ENCODE data around the gene FRYL. TPM values are rescaled to one million over a fixed set of nuclear protein-coding genes. Genes with fewer than 3 reads are reported as not detected.
A peak's percentile ranks its signal among the peaks of the same experiment; 100 is the strongest.

The FRYL gene
- polyA plus RNA-seq, 1 donor: 45.7 TPM

DNA sequence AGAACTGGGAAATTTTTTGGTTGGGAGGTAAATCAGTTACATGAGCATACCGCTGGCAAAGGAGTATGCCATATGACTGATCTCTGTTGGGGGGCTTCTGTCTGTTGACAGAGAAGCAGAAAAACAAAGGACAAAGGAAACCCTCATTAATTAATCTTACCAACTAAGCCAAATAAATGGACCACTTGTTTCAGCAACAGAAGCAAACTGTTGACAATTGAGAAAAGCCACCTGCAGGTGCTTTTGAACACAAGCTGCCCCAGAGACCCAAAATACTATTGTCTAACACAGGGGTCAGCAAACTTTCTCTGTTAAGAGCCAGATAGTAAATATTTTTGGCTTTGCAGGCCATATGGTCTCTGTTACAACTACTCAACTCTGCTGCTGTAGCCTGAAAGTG, 7.0 kb upstream of the FRYL start:
- no CpG with 5 or more reads among the region's 1 CpG for WGBS (ENCODE audit: insufficient coverage, low lambda C conversion rate)

DNA sequence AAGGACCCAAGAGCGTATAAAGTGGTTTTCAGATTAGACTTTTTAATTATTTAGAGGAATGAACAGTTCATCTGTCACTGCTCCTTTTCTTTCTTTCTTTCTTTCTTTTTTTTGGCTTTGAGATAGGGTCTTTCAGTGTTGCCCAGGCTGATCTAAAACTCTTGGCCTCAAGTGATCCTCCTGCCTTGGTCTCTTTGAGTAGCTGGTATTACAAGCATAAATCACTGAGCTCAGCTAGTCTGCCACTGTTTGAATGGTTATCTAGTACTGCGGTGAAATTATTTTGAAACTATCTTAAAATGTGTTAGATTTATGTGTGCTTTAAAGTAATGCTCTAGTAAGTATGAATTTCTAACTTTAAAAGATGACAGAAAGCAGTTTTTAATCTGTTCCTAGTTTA, 6.5 kb upstream of the FRYL start:
- H3K36me3 ChIP-seq (ENCODE audit: control insufficient read depth, insufficient read depth, low read length): no peaks in the 10 kb centered on the region
- no peak overlapping the region for H3K27ac ChIP-seq (ENCODE audit: low read length)
- no peak for DNase-seq
- H3K4me1 ChIP-seq (ENCODE audit: control insufficient read depth, insufficient read depth, low read length): peaks cover 1% of the 10 kb centered on the region
- no peaks in the 10 kb centered on the region for H3K27me3 ChIP-seq (ENCODE audit: control insufficient read depth, insufficient read depth, low read length)
- no peak overlapping the region for H3K4me3 ChIP-seq (ENCODE audit: low read length)
- no peaks in the 10 kb centered on the region for H3K9me3 ChIP-seq (ENCODE audit: control insufficient read depth, low read depth, low read length)
- WGBS (ENCODE audit: insufficient coverage, low lambda C conversion rate): 100% methylated on average over 1 of the region's 2 CpGs

More for the DNA sequence above, 7.0 kb upstream of the FRYL start:
- no peaks in the 10 kb centered on the region for H3K36me3 ChIP-seq (ENCODE audit: control insufficient read depth, insufficient read depth, low read length)
- no peaks in the 10 kb centered on the region for H3K27me3 ChIP-seq (ENCODE audit: control insufficient read depth, insufficient read depth, low read length)
- H3K27ac ChIP-seq (ENCODE audit: low read length): no peak overlapping the region
- no peaks in the 10 kb centered on the region for H3K4me1 ChIP-seq (ENCODE audit: control insufficient read depth, insufficient read depth, low read length)
- DNase-seq: no peak
- no peak overlapping the region for H3K4me3 ChIP-seq (ENCODE audit: low read length)
- no peaks in the 10 kb centered on the region for H3K9me3 ChIP-seq (ENCODE audit: control insufficient read depth, low read depth, low read length)

- Histone ChIP-seq H3K36me3 (ENCODE audit: control insufficient read depth, insufficient read depth, low read length) (no peaks in the 10 kb centered on the region), H3K9me3 (ENCODE audit: control insufficient read depth, low read depth, low read length) (no peaks in the 10 kb centered on the region), H3K4me3 (ENCODE audit: low read length) (no peak overlapping the region), H3K27me3 (ENCODE audit: control insufficient read depth, insufficient read depth, low read length) (no peaks in the 10 kb centered on the region), H3K4me1 (ENCODE audit: control insufficient read depth, insufficient read depth, low read length) (peaks cover 6% of the 10 kb centered on the region), H3K27ac (ENCODE audit: low read length) (no peak overlapping the region)
- DNase-seq: peak in 1 of 2 donors; percentile 48
These were observed 5.2 kb upstream of the FRYL start for GRCh38 chr4:48785302-48785701.

GRCh38 chr4:48781968-48782367, 1.9 kb upstream of the FRYL start:
- Histone ChIP-seq H3K9me3 (ENCODE audit: control insufficient read depth, low read depth, low read length) (no peaks in the 10 kb centered on the region), H3K36me3 (ENCODE audit: control insufficient read depth, insufficient read depth, low read length) (no peaks in the 10 kb centered on the region), H3K4me1 (ENCODE audit: control insufficient read depth, insufficient read depth, low read length) (peaks cover 11% of the 10 kb centered on the region), H3K27me3 (ENCODE audit: control insufficient read depth, insufficient read depth, low read length) (no peaks in the 10 kb centered on the region), H3K4me3 (ENCODE audit: low read length) (no peak overlapping the region), H3K27ac (ENCODE audit: low read length) (no peak overlapping the region)
- no peak for DNase-seq

- Histone ChIP-seq H3K4me3 (ENCODE audit: low read length) (peak overlapping the region; percentile 62), H3K9me3 (ENCODE audit: control insufficient read depth, low read depth, low read length) (no peaks in the 10 kb centered on the region), H3K27me3 (ENCODE audit: control insufficient read depth, insufficient read depth, low read length) (no peaks in the 10 kb centered on the region), H3K4me1 (ENCODE audit: control insufficient read depth, insufficient read depth, low read length) (peaks cover 11% of the 10 kb centered on the region), H3K27ac (ENCODE audit: low read length) (peak overlapping the region; percentile 89), H3K36me3 (ENCODE audit: control insufficient read depth, insufficient read depth, low read length) (no peaks in the 10 kb centered on the region)
- WGBS (ENCODE audit: insufficient coverage, low lambda C conversion rate): 0% methylated on average over 3 of the region's 10 CpGs
- peak in 1 of 2 donors; percentile 31 for DNase-seq
These were observed 761 bp upstream of the FRYL start for GRCh38 chr4:48780865-48781214.

- Histone ChIP-seq H3K27ac (ENCODE audit: low read length) (peak overlapping the region; percentile 98), H3K27me3 (ENCODE audit: control insufficient read depth, insufficient read depth, low read length) (no peaks in the 10 kb centered on the region), H3K4me1 (ENCODE audit: control insufficient read depth, insufficient read depth, low read length) (peaks cover 11% of the 10 kb centered on the region), H3K36me3 (ENCODE audit: control insufficient read depth, insufficient read depth, low read length) (no peaks in the 10 kb centered on the region), H3K9me3 (ENCODE audit: control insufficient read depth, low read depth, low read length) (no peaks in the 10 kb centered on the region), H3K4me3 (ENCODE audit: low read length) (peak overlapping the region; percentile 89)
- no CpG with 5 or more reads among the region's 108 CpGs for WGBS (ENCODE audit: insufficient coverage, low lambda C conversion rate)
- peak; percentile 60 to 82 for DNase-seq
These were observed 733 bp downstream of the FRYL start for GRCh38 chr4:48779095-48779997.

- WGBS (ENCODE audit: insufficient coverage, low lambda C conversion rate): 0% methylated on average over 3 of the region's 8 CpGs
- H3K27me3 ChIP-seq (ENCODE audit: control insufficient read depth, insufficient read depth, low read length): no peaks in the 10 kb centered on the region
- DNase-seq: peak in 1 of 2 donors; percentile 43
- peaks cover 11% of the 10 kb centered on the region for H3K4me1 ChIP-seq (ENCODE audit: control insufficient read depth, insufficient read depth, low read length)
- H3K9me3 ChIP-seq (ENCODE audit: control insufficient read depth, low read depth, low read length): no peaks in the 10 kb centered on the region
- H3K4me3 ChIP-seq (ENCODE audit: low read length): peak overlapping the region; percentile 89
- peak overlapping the region; percentile 98 for H3K27ac ChIP-seq (ENCODE audit: low read length)
- H3K36me3 ChIP-seq (ENCODE audit: control insufficient read depth, insufficient read depth, low read length): no peaks in the 10 kb centered on the region
These were observed 1.5 kb downstream of the FRYL start for GRCh38 chr4:48778431-48779094.

- no peak for DNase-seq
- Histone ChIP-seq H3K9me3 (ENCODE audit: control insufficient read depth, low read depth, low read length) (no peaks in the 10 kb centered on the region), H3K27ac (ENCODE audit: low read length) (peak overlapping the region; percentile 98), H3K36me3 (ENCODE audit: control insufficient read depth, insufficient read depth, low read length) (no peaks in the 10 kb centered on the region), H3K27me3 (ENCODE audit: control insufficient read depth, insufficient read depth, low read length) (no peaks in the 10 kb centered on the region), H3K4me1 (ENCODE audit: control insufficient read depth, insufficient read depth, low read length) (peaks cover 11% of the 10 kb centered on the region), H3K4me3 (ENCODE audit: low read length) (peak overlapping the region; percentile 89)
- WGBS (ENCODE audit: insufficient coverage, low lambda C conversion rate): 14% methylated on average over 1 of the region's 10 CpGs
These were observed 2.3 kb downstream of the FRYL start for GRCh38 chr4:48777739-48778138.

DNA sequence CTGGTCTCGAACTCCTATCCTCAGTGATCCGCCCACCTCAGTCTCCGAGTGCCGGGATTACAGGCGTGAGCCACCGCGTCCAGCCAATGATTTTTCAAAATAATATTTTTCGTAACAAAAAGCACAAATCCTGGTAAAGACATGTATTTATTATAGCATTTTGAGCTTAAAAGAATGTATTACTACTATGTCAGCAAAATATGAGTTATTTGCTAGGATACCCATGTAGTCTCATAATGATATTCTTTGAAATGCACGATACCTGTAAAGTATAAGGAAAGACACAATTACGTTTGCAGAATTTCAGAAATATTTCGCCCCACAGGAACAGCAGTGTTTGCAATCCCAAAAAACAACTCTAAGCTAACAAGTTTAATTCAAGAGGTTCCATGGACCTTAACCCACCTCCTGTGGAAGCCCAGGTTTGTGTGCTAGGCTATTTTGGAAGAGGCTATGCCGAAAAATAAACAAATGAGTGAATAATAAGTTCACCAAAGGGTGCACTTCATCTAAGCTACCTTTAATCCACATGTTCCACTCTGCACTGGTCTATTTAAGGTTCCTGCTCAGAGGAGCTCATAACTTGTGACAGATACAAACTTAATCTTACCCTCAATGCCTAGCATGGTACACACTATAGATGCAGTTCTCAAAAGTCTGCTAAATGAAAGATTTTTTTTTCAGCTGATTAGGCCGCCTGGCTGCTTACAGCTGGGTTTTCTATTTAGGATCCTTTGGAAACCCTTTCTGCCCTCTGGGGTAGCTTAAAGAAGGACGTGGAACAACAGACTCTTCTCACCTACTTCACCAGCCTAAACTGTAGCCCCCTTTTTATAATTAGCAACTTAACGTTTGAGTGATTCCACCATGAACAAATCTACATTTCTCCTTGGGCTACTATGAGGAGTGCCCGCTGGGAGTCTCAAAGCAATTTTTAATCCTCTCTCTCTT, 5.0 kb downstream of the FRYL start:
- no peak overlapping the region for H3K4me3 ChIP-seq (ENCODE audit: low read length)
- 88% methylated on average over 9 of the region's 16 CpGs for WGBS (ENCODE audit: insufficient coverage, low lambda C conversion rate)
- H3K4me1 ChIP-seq (ENCODE audit: control insufficient read depth, insufficient read depth, low read length): peaks cover 5% of the 10 kb centered on the region
- DNase-seq: no peak
- H3K27me3 ChIP-seq (ENCODE audit: control insufficient read depth, insufficient read depth, low read length): no peaks in the 10 kb centered on the region
- H3K9me3 ChIP-seq (ENCODE audit: control insufficient read depth, low read depth, low read length): no peaks in the 10 kb centered on the region
- H3K36me3 ChIP-seq (ENCODE audit: control insufficient read depth, insufficient read depth, low read length): no peaks in the 10 kb centered on the region
- H3K27ac ChIP-seq (ENCODE audit: low read length): no peak overlapping the region

GRCh38 chr4:48772556-48772955, 7.5 kb downstream of the FRYL start:
- Histone ChIP-seq H3K27ac (ENCODE audit: low read length) (no peak overlapping the region), H3K4me3 (ENCODE audit: low read length) (no peak overlapping the region), H3K4me1 (ENCODE audit: control insufficient read depth, insufficient read depth, low read length) (peaks cover under 1% of the 10 kb centered on the region), H3K9me3 (ENCODE audit: control insufficient read depth, low read depth, low read length) (no peaks in the 10 kb centered on the region), H3K27me3 (ENCODE audit: control insufficient read depth, insufficient read depth, low read length) (no peaks in the 10 kb centered on the region), H3K36me3 (ENCODE audit: control insufficient read depth, insufficient read depth, low read length) (no peaks in the 10 kb centered on the region)
- no peak for DNase-seq
- WGBS (ENCODE audit: insufficient coverage, low lambda C conversion rate): 83% methylated on average over 3 of the region's 3 CpGs

All from large intestine (tissue), 3 donors.